WERI-Rb-1 (cell line): ENCODE data around the gene ZNF511.

Source experiments
- DNase-seq: peaks from one replicate; pipeline ENCODE4 v3.0.0-alpha.2; 2020
- H3K27ac ChIP-seq: fragments of 250-450 bp; sonication (Bioruptor Pico); 2 replicates; pipeline ENCODE4 v1.5.1; 2020; ENCODE audit warnings: mild to moderate bottlenecking, moderate library complexity
- H3K27me3 ChIP-seq: fragments of 250-450 bp; sonication (Bioruptor Pico); 2 replicates; pipeline ENCODE4 v1.5.1; 2021; ENCODE audit warnings: mild to moderate bottlenecking, low read depth, moderate library complexity; ENCODE audit not compliant: insufficient read depth, severe bottlenecking
- H3K36me3 ChIP-seq: fragments of 250-450 bp; sonication (Bioruptor Pico); 2 replicates; pipeline ENCODE4 v1.5.1; 2020; ENCODE audit warnings: mild to moderate bottlenecking, moderate library complexity
- H3K4me3 ChIP-seq: 2 replicates; pipeline ENCODE4 v1.5.1; 2011; ENCODE audit warnings: low read depth, mild to moderate bottlenecking, control low read depth, low read length
- H3K9me3 ChIP-seq: fragments of 250-450 bp; sonication (Bioruptor Pico); 2 replicates; pipeline ENCODE4 v1.5.1; 2021; ENCODE audit warnings: mild to moderate bottlenecking, moderate library complexity; ENCODE audit not compliant: severe bottlenecking
- TF ChIP-seq, protein P1 (sequence below): IDR thresholded peaks from 2 replicates; pipeline ENCODE4 v1.5.1; 2011; ENCODE audit warnings: low read depth, mild to moderate bottlenecking, control low read depth, inconsistent platforms, low read length

ZNF511 gene

GRCh38 chr10:133338080-133339071, 29.7 kb downstream of the ZNF511 start:
- DNase-seq, result no peak
- TF ChIP-seq, protein P1, sequence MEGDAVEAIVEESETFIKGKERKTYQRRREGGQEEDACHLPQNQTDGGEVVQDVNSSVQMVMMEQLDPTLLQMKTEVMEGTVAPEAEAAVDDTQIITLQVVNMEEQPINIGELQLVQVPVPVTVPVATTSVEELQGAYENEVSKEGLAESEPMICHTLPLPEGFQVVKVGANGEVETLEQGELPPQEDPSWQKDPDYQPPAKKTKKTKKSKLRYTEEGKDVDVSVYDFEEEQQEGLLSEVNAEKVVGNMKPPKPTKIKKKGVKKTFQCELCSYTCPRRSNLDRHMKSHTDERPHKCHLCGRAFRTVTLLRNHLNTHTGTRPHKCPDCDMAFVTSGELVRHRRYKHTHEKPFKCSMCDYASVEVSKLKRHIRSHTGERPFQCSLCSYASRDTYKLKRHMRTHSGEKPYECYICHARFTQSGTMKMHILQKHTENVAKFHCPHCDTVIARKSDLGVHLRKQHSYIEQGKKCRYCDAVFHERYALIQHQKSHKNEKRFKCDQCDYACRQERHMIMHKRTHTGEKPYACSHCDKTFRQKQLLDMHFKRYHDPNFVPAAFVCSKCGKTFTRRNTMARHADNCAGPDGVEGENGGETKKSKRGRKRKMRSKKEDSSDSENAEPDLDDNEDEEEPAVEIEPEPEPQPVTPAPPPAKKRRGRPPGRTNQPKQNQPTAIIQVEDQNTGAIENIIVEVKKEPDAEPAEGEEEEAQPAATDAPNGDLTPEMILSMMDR, result no peak
- Histone ChIP-seq H3K27ac (no peak overlapping the region), H3K27me3 (peaks cover 32% of the 10 kb centered on the region), H3K4me3 (no peak overlapping the region), H3K36me3 (no peaks in the 10 kb centered on the region), H3K9me3 (peaks cover 3% of the 10 kb centered on the region)

GRCh38 chr10:133339708-133340380, 31.1 kb downstream of the ZNF511 start:
- Histone ChIP-seq H3K4me3 (no peak overlapping the region), H3K36me3 (no peaks in the 10 kb centered on the region), H3K9me3 (peaks cover 3% of the 10 kb centered on the region), H3K27ac (no peak overlapping the region), H3K27me3 (peaks cover 29% of the 10 kb centered on the region)
- DNase-seq, result no peak
- TF ChIP-seq, protein P1, result no peak

- Histone ChIP-seq H3K36me3 (no peaks in the 10 kb centered on the region), H3K27me3 (peaks cover 7% of the 10 kb centered on the region), H3K4me3 (no peak overlapping the region), H3K27ac (no peak overlapping the region), H3K9me3 (peaks cover 3% of the 10 kb centered on the region)
- TF ChIP-seq, protein P1, result no peak
- no peak for DNase-seq
These were observed 33.3 kb downstream of the ZNF511 start for GRCh38 chr10:133341983-133342382.

- no peak overlapping the region for H3K27ac ChIP-seq
These were observed 34.2 kb downstream of the ZNF511 start for GRCh38 chr10:133342942-133343341.

GRCh38 chr10:133343558-133343957, 34.8 kb downstream of the ZNF511 start:
- no peak overlapping the region for H3K27ac ChIP-seq
- TF ChIP-seq, protein P1, result no peak
- no peak for DNase-seq
- no peaks in the 10 kb centered on the region for H3K9me3 ChIP-seq
- H3K4me3 ChIP-seq, result no peak overlapping the region
- no peaks in the 10 kb centered on the region for H3K27me3 ChIP-seq
- no peaks in the 10 kb centered on the region for H3K36me3 ChIP-seq

More at GRCh38 chr10:133342942-133343341, 34.2 kb downstream of the ZNF511 start:
- no peaks in the 10 kb centered on the region for H3K27me3 ChIP-seq
- H3K4me3 ChIP-seq, result no peak overlapping the region
- H3K9me3 ChIP-seq, result no peaks in the 10 kb centered on the region
- DNase-seq, result no peak
- no peaks in the 10 kb centered on the region for H3K36me3 ChIP-seq
- TF ChIP-seq, protein P1, result no peak
